Mononuclear cell (primary cell): ENCODE measurements around the gene POLN. TPM values are rescaled to one million over a fixed set of nuclear protein-coding genes. Genes with fewer than 3 reads are reported as not detected.

ENCODE experiments used
- H3K27me3 ChIP-seq: 2 replicates; pipeline ENCODE4 v1.6.0; 2011; ENCODE audit warnings: low read length, control low read depth; ENCODE audit not compliant: insufficient read depth
- H3K4me1 ChIP-seq: 2 replicates; pipeline ENCODE4 v1.5.1; 2011; ENCODE audit warnings: mild to moderate bottlenecking, low read length, control low read depth; ENCODE audit not compliant: insufficient read depth
- H3K4me3 ChIP-seq: 2 replicates; pipeline ENCODE4 v1.5.1; 2011; ENCODE audit warnings: mild to moderate bottlenecking, low read length, moderate library complexity
- H3K9me3 ChIP-seq: 2 replicates; pipeline ENCODE4 v1.5.1; 2011; ENCODE audit warnings: low read depth, mild to moderate bottlenecking, control low read depth, low read length
- total RNA-seq: library from RNA; depleted of rRNA; stranded (reverse); fragments of >200 nt; gene quantifications from one replicate; pipeline ENCODE4 v1.2.3, GENCODE V29; 2012

POLN gene
- total RNA-seq, 1 donor = 1.4 TPM

- H3K4me3 ChIP-seq = peak overlapping the region; percentile 61
- no peaks in the 10 kb centered on the region for H3K27me3 ChIP-seq
- H3K9me3 ChIP-seq = no peaks in the 10 kb centered on the region
- peaks cover 23% of the 10 kb centered on the region for H3K4me1 ChIP-seq
Measured at GRCh38 chr4:2261110-2261852, 19.4 kb upstream of the POLN start.

GRCh38 chr4:2260344-2261109 is 18.6 kb upstream of the POLN start:
- H3K9me3 ChIP-seq = no peaks in the 10 kb centered on the region
- H3K4me1 ChIP-seq = peaks cover 23% of the 10 kb centered on the region
- peak overlapping the region; percentile 57 for H3K4me3 ChIP-seq
- H3K27me3 ChIP-seq = no peaks in the 10 kb centered on the region

- Histone ChIP-seq H3K4me1 (peaks cover 23% of the 10 kb centered on the region), H3K9me3 (no peaks in the 10 kb centered on the region), H3K27me3 (no peaks in the 10 kb centered on the region), H3K4me3 (no peak overlapping the region)
Measured at GRCh38 chr4:2259541-2260343, 17.8 kb upstream of the POLN start.

GRCh38 chr4:2259036-2259540 is 17.2 kb upstream of the POLN start:
- Histone ChIP-seq H3K27me3 (no peaks in the 10 kb centered on the region), H3K4me3 (no peak overlapping the region), H3K4me1 (peaks cover 23% of the 10 kb centered on the region), H3K9me3 (no peaks in the 10 kb centered on the region)

- Histone ChIP-seq H3K9me3 (no peaks in the 10 kb centered on the region), H3K27me3 (no peaks in the 10 kb centered on the region), H3K4me1 (peaks cover 23% of the 10 kb centered on the region), H3K4me3 (no peak overlapping the region)
Measured at GRCh38 chr4:2258091-2259035, 16.4 kb upstream of the POLN start.

- peaks cover 15% of the 10 kb centered on the region for H3K4me1 ChIP-seq
- no peak overlapping the region for H3K4me3 ChIP-seq
- no peaks in the 10 kb centered on the region for H3K9me3 ChIP-seq
- no peaks in the 10 kb centered on the region for H3K27me3 ChIP-seq
Measured at GRCh38 chr4:2257361-2258081, 15.6 kb upstream of the POLN start.

- peaks cover 14% of the 10 kb centered on the region for H3K4me1 ChIP-seq
- H3K27me3 ChIP-seq = no peaks in the 10 kb centered on the region
Measured at GRCh38 chr4:2256781-2257191, 14.9 kb upstream of the POLN start.

GRCh38 chr4:2256156-2256731 is 14.3 kb upstream of the POLN start:
- peaks cover 14% of the 10 kb centered on the region for H3K4me1 ChIP-seq
- no peak overlapping the region for H3K4me3 ChIP-seq
- H3K27me3 ChIP-seq = no peaks in the 10 kb centered on the region
- H3K9me3 ChIP-seq = no peaks in the 10 kb centered on the region

More at GRCh38 chr4:2256781-2257191, 14.9 kb upstream of the POLN start:
- Histone ChIP-seq H3K9me3 (no peaks in the 10 kb centered on the region), H3K4me3 (no peak overlapping the region)

GRCh38 chr4:2255501-2256155 is 13.7 kb upstream of the POLN start:
- Histone ChIP-seq H3K27me3 (no peaks in the 10 kb centered on the region), H3K4me1 (peaks cover 9% of the 10 kb centered on the region), H3K9me3 (no peaks in the 10 kb centered on the region), H3K4me3 (no peak overlapping the region)

GRCh38 chr4:2254665-2255500 is 13.0 kb upstream of the POLN start:
- no peaks in the 10 kb centered on the region for H3K9me3 ChIP-seq
- no peak overlapping the region for H3K4me3 ChIP-seq
- peaks cover 2% of the 10 kb centered on the region for H3K4me1 ChIP-seq
- no peaks in the 10 kb centered on the region for H3K27me3 ChIP-seq

- Histone ChIP-seq H3K4me3 (no peak overlapping the region), H3K9me3 (no peaks in the 10 kb centered on the region), H3K27me3 (no peaks in the 10 kb centered on the region), H3K4me1 (no peaks in the 10 kb centered on the region)
Measured at GRCh38 chr4:2253160-2254084, 11.5 kb upstream of the POLN start.
